WTC11 (cell line): Measurements from ENCODE around the gene SLIT3. TPM values are rescaled to one million over a fixed set of nuclear protein-coding genes. Genes with fewer than 3 reads are reported as not detected.

ENCODE experiments used
- ATAC-seq: fragments of 200-7000 bp; cut with Tn5 transposase; 2 replicates; pipeline ENCODE4 v1.10.0; 2021; ENCODE audit warnings: mild to moderate bottlenecking, moderate library complexity
- CTCF ChIA-PET: fragments of 300-600 bp; sonication (Branson Sonifier 250); formaldehyde crosslinking; loops from one replicate; lab custom pipeline; 2021; ENCODE audit warnings: antibody characterized with exemption; lab: Charles Lee
- POLR2A ChIA-PET: fragments of 350-600 bp; sonication (Branson Sonifier 250); formaldehyde crosslinking; loops from one replicate; lab custom pipeline; 2021; ENCODE audit warnings: antibody characterized with exemption; lab: Charles Lee
- DNase-seq: peaks from one replicate; pipeline ENCODE4 v3.0.0; 2021; ENCODE audit warnings: low spot score
- H3K27ac Mint-ChIP-seq: 2 replicates; pipeline ENCODE4 v1.8.0; 2021; ENCODE audit warnings: mixed read lengths
- H3K27me3 Mint-ChIP-seq: 2 replicates; pipeline ENCODE4 v1.8.0; 2021; ENCODE audit warnings: low read depth, mild to moderate bottlenecking, moderate library complexity, mixed read lengths
- H3K36me3 Mint-ChIP-seq: 2 replicates; pipeline ENCODE4 v1.8.0; 2021; ENCODE audit warnings: mixed read lengths
- H3K4me1 Mint-ChIP-seq: 2 replicates; pipeline ENCODE4 v1.8.0; 2022; ENCODE audit warnings: mixed read lengths
- H3K4me3 Mint-ChIP-seq: 2 replicates; pipeline ENCODE4 v1.8.0; 2021; ENCODE audit warnings: mild to moderate bottlenecking, moderate library complexity, mixed read lengths
- H3K9me3 Mint-ChIP-seq: 2 replicates; pipeline ENCODE4 v1.8.0; 2021; ENCODE audit warnings: mixed read lengths
- CDX4 ChIP-seq: fragments of 250-450 bp; sonication (Bioruptor Pico); IDR thresholded peaks from 2 replicates; pipeline ENCODE4 v1.9.0; 2021; ENCODE audit warnings: moderate library complexity, mild to moderate bottlenecking, inconsistent platforms, borderline replicate concordance
- ETV6 ChIP-seq: sonication (generic); formaldehyde crosslinking; IDR thresholded peaks from 2 replicates; pipeline ENCODE4 v1.8.1; 2022; ENCODE audit warnings: mild to moderate bottlenecking, missing genetic modification reagents
- NFE2L1 ChIP-seq: sonication (generic); formaldehyde crosslinking; IDR thresholded peaks from 2 replicates; pipeline ENCODE4 v1.8.1; 2023; ENCODE audit warnings: missing genetic modification reagents
- TP53 ChIP-seq: sonication (generic); formaldehyde crosslinking; IDR thresholded peaks from 2 replicates; pipeline ENCODE4 v1.8.1; 2023; ENCODE audit warnings: mild to moderate bottlenecking, missing genetic modification reagents
- USF2 ChIP-seq: sonication (generic); formaldehyde crosslinking; IDR thresholded peaks from 2 replicates; pipeline ENCODE4 v1.8.1; 2023; ENCODE audit warnings: mild to moderate bottlenecking, missing genetic modification reagents, moderate library complexity
- ZBTB21 ChIP-seq: sonication (generic); formaldehyde crosslinking; IDR thresholded peaks from 2 replicates; pipeline ENCODE4 v1.8.1; 2023; ENCODE audit warnings: mild to moderate bottlenecking, missing genetic modification reagents, borderline replicate concordance
- ZNF219 ChIP-seq: sonication (generic); formaldehyde crosslinking; IDR thresholded peaks from 2 replicates; pipeline ENCODE4 v1.8.0; 2023; ENCODE audit warnings: missing genetic modification reagents, mild to moderate bottlenecking, borderline replicate concordance
- ZNF232 ChIP-seq: sonication (generic); formaldehyde crosslinking; IDR thresholded peaks from 2 replicates; pipeline ENCODE4 v1.8.0; 2022; ENCODE audit warnings: mild to moderate bottlenecking, missing genetic modification reagents
- ZNF416 ChIP-seq: fragments of 250-450 bp; sonication (Bioruptor Pico); IDR thresholded peaks from 2 replicates; pipeline ENCODE4 v1.9.0; 2021; ENCODE audit warnings: mild to moderate bottlenecking, inconsistent platforms
- ZNF532 ChIP-seq: fragments of 250-450 bp; sonication (Bioruptor Pico); IDR thresholded peaks from 2 replicates; pipeline ENCODE4 v1.9.0; 2021; ENCODE audit warnings: mild to moderate bottlenecking, borderline replicate concordance
- ZSCAN18 ChIP-seq: fragments of 250-450 bp; sonication (Bioruptor Pico); IDR thresholded peaks from 2 replicates; pipeline ENCODE4 v2.1.2; 2022; ENCODE audit warnings: mild to moderate bottlenecking, moderate library complexity
- total RNA-seq: library from RNA; stranded (reverse); gene quantifications from 3 replicates; pipeline ENCODE4 v1.2.3, GENCODE V29; 2021

The SLIT3 gene
- total RNA-seq, 1 experiment from 2014 or later = 1.9 TPM

- TF ChIP-seq ZBTB21 (CRISPR knock-in tag) (no peak), USF2 (CRISPR knock-in tag) (no peak), TP53 (CRISPR knock-in tag) (no peak), ZSCAN18 (CRISPR knock-in tag) (no peak)
- TF ChIP-seq, all 79 proteins: peak for 0
These were observed 261.3 kb downstream of the SLIT3 start (continued) for GRCh38 chr5:169039592-169039991.

GRCh38 chr5:169037466-169037865 lies 263.5 kb downstream of the SLIT3 start:
- peaks cover 4% of the 10 kb centered on the region for H3K9me3 Mint-ChIP-seq
- peaks cover 15% of the 10 kb centered on the region; the same call in 1 of the 2 replicates for H3K4me1 Mint-ChIP-seq

More at GRCh38 chr5:169037466-169037865, 263.5 kb downstream of the SLIT3 start:
- Mint-ChIP-seq H3K4me3 (no peak overlapping the region), H3K27ac (no peak overlapping the region), H3K36me3 (no peaks in the 10 kb centered on the region)
- no peak for ATAC-seq
- ChIA-PET POLR2A (no interaction called here), CTCF (no interaction called here)
- TF ChIP-seq USF2 (CRISPR knock-in tag) (no peak), ZNF219 (CRISPR knock-in tag) (no peak), NFE2L1 (CRISPR knock-in tag) (no peak), ETV6 (no peak), CDX4 (CRISPR knock-in tag) (no peak), ZNF232 (CRISPR knock-in tag) (no peak), ZNF416 (CRISPR knock-in tag) (no peak), ZNF532 (no peak)
- TF ChIP-seq, all 79 proteins: peak for 0
- DNase-seq = no peak
- H3K27me3 Mint-ChIP-seq = 0 out of 2 replicates have a peak, but pooled peaks cover 3% of the 10 kb centered on the region
